GM19023 (cell line): ENCODE data around the gene METTL13.

ENCODE experiments used
- ATAC-seq: cut with Tn5 transposase; IDR thresholded peaks from one replicate; pipeline ENCODE4 v1.9.1; 2021; ENCODE audit warnings: mild to moderate bottlenecking, moderate library complexity; ENCODE audit not compliant: unreplicated experiment

Gene METTL13, protein sequence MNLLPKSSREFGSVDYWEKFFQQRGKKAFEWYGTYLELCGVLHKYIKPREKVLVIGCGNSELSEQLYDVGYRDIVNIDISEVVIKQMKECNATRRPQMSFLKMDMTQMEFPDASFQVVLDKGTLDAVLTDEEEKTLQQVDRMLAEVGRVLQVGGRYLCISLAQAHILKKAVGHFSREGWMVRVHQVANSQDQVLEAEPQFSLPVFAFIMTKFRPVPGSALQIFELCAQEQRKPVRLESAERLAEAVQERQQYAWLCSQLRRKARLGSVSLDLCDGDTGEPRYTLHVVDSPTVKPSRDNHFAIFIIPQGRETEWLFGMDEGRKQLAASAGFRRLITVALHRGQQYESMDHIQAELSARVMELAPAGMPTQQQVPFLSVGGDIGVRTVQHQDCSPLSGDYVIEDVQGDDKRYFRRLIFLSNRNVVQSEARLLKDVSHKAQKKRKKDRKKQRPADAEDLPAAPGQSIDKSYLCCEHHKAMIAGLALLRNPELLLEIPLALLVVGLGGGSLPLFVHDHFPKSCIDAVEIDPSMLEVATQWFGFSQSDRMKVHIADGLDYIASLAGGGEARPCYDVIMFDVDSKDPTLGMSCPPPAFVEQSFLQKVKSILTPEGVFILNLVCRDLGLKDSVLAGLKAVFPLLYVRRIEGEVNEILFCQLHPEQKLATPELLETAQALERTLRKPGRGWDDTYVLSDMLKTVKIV

DNA sequence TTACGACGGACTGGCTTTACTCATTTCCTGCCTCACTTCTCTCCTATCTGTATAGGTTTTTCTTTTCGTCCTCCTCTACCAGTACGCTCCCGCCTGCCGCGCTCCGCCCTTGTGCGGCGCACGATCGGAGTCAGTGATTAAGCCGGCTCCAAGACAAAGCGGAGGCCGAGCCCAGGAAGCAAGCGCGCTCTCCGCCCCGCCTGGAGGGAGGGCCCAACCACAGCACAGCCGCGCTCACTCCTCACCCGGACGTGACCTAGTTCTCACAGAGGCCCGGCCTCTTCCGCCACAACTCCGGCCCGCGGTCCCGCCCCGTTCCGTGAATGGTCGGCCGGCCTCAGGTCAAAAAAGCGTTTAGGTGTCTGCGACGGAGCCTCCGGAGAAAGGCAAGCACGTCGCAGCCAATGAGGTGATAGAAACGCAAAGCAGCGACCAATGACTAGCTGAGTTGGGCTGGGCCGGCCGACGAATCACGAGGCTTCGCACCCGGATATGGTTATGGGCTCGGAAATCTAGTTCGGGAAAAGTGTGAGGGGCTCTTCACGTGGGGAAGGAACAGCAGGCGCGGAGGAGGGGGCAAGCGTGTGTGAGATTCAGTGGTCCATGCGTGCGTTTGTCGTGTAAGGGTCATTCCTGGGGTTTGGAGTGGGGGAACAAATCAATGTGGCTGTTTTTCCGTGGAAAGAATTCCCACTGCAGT lies at the start of gene METTL13:
TSS of gene METTL13 (plus strand) at position 485 of the 700 bp plus-strand sequence. CDS start 308 bp downstream, outside the sequence.
- peak; percentile 99 for ATAC-seq

DNA sequence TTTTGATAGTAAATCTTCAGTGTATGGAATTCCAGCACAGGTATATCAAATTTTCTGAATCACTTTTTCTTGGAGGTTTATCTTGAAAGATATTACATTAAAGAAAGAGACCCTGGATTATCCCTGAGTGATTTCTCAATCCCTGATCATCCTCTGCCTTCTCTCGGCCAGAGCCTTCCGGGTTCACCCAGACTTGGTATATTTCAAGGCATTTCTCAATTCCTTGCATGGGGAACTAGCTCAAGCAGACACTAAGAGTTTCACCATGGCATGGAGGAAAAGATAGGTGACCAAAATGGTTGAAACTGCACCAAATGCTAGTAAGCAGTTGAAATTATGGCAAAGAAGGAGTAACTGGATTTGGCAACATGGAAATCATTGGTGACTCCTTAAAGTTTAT lies 45.3 kb upstream of the METTL13 start:
- no peak for ATAC-seq

DNA sequence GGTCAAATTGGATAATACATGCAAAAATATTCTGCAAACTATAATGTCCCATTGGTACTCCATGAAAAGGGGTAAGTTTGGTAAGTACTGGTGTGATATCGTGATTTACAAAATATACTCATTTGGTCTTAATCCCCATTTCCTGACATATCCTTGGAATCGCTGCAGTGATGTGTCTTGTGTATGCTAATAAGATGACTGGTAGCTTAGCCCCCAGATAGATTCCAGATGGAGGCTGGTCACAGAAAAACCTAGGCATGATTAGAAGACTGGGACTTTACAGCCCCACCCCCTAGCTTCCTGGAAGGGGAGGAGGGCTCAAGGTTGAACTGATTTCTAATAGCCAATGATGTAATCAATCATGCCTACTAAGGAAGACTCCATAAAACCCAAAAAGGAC lies 42.5 kb upstream of the METTL13 start:
- no peak for ATAC-seq

DNA sequence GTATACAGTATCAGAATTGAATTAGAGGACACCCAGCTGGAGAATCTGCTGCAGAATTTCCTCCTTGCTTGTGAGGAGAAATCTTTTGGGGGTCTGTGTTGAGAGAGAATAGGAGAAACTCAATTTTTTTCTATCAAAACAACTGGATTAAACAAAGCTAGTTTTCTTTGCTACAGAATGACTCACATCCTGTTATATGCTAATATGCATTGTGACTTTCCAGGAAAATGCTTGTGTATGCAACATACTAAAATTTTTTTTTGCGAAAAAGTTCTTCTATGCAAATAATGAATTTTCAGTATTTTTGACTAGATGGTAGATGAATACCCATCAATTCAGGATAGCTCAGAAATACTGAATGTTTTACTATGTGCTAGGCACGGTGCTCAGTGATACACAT lies 41.8 kb upstream of the METTL13 start:
- ATAC-seq: no peak

DNA sequence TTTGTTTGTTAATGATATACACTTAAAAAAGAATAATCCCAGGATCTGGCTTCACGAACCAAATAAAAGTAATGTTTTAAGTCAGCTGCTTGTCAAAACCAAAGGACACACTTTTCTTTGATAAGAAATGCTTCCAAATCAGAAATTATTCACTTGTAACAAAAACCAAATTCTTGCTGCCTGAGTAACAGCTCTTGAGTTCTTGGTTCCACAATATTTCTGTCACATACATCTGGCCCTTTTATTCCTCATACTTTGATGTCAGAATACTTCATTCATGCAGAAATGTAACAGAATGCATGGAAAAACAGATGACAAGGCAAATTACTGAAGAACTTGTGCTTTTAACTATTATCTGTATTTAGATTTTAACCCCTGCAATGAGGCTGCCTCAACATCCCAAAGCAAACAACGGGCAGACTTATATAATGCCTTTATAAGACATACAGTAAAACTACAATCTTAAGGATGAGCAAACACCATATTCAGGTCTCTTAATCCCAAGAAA lies 41.0 kb upstream of the METTL13 start:
- no peak for ATAC-seq

DNA sequence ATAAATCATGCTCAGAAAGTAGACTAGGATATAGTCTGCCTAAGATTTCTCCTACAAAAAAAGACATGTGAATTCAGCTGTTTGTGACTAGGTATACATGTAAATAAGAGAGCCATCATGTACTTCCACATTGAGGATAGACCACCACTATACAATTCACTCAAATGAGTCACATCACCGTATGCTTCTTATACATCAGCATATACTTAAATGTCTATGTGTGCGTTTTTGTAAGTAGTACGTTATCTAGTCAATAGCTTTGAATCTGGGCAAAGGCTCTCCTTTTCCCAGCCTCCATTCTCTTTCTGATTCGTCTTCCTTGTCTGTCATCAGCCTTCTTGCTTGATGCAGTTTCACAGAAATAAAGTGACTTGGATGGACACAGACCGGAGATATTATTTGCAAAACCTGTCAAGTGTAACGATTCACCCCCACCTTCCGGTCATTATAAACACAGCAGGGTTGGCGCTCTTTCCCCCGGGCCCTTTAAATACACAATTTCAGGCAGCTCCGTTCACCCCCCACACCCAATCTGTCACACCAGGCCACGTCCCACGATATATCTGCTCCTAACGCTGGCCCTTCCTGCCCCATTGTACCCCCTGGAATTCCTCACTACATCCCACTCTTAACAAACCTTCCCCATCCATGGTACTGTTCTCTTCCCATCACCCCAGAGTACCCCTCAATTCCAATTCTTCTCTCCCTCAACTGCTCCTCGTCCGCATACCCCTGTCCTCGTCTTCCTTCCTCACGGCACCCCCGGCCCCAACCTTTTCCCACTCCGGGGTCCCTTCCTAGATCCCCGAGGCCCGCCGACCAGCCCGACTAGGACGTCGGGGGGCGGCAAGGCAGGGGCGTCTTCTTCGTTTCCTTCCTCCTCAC lies 40.2 kb upstream of the METTL13 start:
- peak; percentile 31 for ATAC-seq

DNA sequence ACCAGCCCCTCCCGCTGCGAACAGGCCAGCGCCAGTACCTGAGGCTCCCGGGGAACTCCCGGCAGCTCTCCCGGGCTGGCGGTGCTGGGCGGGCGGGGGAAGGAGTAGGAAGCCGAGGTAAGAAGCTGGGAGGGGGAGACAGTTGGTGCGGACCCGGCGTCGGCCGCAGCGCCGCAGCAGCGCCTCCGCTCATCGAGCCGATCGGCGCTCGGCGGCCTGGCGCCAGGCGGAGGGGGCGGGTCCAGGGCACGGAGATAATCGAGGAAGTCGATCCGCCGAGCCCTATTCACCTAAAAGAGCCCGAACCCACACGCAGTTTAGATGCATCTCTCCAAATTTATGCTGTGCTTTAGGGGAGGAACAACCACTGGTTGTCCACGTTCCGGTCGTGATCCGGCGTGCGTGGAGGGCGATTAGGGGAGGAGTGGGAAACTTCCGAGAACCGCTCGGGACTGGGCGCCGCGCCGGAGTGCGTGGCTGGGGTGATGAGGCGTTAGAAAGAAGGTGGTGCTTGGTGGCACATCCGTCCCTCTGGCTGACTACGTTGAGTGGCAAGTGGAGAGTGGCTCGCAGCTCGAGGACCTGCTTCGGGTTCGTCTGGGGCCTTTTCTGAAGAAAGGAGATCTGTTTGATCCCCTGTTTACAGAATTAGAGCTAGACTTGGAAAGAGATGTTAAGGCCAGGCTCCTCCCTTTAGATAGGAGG lies 39.4 kb upstream of the METTL13 start, which contains the start of gene VAMP4:
TSS of gene VAMP4 (minus strand) at position 194 of the 705 bp plus-strand sequence. CDS start 3,651 bp downstream, outside the sequence.
- ATAC-seq: peak; percentile 93

DNA sequence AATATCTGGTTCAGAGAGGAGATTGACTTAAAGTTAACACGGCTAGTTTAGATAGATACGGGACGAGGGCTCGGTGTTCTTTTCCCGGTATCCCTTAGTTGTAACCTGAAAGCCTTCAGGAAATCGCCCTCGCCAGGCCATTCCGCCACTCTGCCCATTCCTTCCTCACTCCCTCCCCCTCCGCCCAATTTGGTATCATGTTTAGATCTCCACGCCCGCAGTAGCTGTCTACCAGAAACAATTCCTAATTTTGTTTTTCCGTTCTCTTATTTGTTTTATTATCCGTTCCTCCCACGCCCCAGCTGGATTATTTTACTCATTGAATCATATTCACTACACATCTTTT lies 38.9 kb upstream of the METTL13 start:
- peak; percentile 8 for ATAC-seq

DNA sequence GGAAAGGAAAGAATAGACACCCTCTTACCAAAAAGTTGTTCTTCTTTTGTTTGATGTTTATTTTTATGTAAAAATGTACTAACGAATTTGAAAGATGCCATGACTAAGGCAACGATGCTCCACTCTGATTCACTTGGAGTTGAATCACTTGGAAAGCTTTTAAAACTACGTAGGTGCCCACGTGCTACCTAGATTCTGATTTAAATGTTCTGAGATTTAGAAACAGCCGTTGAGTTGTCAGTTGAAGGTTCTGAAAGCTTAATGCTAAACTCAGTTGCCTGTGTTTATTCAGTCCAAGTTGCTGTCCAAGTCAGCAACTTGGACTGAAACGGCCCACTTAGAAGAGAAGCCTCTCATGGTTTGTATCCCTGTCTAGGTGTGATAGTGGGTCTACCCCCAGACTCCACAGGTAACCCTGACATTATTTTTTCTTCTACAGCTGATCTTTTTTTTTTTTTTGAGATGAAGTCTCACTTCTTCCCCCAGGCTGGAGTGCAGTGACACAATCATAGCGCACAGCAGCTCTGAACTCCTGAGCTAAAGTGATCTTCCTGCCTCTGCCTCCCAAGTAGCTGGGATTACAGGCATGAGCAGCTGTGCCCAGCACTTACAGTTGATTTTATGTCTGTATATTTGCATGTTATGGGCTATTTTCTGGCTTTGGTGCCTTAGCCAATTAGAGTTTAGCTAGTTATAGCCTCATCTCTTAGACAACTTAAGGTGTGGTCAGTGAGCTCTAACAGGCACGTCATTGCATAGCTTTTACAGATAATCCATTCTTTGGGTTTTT lies 38.2 kb upstream of the METTL13 start:
- no peak for ATAC-seq

DNA sequence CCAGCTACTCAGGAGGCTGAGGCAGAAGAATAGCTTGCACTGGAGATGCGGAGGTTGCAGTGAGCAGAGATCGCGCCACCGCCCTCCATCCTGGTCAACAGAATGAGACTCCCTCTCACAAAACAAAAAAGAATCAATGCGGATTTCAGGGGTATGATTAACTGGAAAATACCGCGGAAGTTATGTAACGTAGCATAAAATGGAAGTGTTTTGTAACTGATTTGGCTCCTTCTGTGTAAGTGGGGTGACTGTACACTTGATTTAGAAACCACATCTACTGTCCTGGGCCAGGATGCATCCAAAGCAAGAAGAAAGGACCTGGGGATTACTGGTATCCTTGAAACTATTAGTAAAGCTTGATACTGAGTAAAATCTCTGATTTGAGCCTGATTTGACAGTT lies 36.5 kb upstream of the METTL13 start:
- ATAC-seq: no peak

DNA sequence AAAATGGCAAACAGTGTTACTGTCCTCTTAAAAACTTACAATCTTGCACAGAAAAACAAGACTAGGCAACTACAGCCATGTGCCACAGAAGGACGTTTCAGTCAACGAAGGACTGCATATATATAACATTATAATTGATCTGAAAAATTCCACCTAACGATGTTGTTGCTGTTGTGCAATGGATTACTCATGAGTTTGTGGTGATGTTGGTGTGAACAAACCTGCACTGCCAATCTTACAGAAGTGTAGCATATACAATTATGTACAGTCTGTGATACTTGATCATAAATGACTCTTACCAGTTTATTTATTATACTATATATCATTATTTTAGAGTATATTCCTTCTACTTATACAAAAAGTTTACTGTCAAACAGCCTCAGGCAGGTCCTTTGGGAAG lies 32.8 kb upstream of the METTL13 start:
- no peak for ATAC-seq

DNA sequence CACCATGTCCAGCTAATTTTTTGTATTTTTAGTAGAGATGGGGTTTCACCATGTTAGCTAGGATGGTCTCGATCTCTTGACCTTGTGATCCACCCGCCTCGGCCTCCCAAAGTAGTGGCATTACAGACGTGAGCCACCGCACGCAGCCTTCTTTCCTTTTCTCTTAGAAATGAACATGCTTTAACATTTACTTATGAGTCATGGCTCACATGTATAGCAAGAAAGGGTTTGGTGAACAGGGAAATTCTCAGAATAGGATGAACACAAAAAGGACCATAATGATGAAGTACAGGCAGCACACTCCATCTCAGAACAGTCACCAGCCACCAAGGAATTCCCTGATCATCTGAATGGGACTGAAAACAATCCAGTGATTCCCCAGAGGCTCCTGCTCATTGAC lies 30.2 kb upstream of the METTL13 start:
- no peak for ATAC-seq

DNA sequence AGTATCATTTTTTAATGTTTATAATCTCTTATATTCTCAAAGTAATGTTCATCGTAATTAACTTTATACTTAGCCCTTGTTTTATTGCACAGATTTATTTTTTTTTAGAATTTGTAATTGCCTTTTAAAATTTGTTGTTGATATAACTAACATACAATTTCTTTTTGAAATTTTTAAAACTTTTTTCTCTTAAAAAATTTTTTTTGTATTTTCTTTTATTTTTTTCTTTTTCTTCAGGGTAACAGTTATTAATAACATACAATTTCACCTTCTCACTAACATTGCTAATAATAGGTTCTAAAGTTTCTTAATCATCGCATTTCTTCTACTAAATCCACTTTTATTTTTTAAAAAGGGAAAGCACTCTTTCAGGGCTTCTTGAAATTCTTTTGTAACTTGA lies 28.3 kb upstream of the METTL13 start:
- ATAC-seq: no peak

DNA sequence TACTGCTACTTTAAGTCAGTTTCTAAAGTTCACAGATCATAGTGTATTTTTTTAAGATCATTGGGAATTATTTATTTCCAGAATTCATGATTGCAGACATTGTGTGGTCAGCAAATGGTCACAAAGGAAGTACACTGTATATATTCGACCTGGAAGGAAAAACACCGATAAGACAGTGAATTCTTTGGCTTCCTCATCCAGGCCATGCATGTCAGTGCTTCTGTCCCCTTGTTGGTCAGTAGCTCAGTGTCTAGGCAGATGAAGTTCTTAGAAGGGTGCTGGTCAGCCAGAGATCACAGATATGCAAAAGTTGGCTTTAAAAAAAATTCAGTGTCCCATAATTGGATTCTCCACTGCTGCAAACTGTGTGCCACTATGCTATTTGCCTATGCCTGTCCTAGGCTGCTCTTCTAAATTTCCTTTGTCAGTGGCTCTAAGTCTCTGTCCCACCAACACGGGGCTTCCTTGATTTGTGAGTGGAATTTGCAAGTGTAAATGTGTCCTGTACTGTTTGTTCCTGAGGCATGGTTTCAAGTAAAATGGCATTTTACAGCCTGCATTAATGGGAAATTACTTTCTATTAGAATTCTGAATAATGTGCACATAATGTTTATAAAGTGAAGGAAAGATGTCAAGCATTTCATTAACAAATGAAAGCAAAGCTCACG lies 27.6 kb upstream of the METTL13 start:
- ATAC-seq: no peak

DNA sequence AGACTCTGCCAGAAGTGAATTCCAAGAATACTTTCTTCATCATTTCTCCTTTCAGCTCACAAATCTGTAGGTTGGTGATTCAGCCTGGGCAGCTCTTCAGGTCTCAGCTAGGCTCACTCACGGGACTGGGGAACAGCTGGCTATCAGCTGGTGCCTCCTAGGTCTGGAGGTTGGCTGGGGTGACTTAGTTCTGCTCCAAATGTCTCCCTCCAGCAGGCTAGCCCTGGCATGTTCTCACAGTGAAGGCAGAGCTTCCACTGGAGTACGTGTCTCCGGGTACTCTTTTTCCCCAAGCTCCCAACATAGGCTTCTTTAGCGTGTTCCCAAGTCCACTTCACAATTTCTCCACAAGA lies 27.1 kb upstream of the METTL13 start:
- no peak for ATAC-seq

DNA sequence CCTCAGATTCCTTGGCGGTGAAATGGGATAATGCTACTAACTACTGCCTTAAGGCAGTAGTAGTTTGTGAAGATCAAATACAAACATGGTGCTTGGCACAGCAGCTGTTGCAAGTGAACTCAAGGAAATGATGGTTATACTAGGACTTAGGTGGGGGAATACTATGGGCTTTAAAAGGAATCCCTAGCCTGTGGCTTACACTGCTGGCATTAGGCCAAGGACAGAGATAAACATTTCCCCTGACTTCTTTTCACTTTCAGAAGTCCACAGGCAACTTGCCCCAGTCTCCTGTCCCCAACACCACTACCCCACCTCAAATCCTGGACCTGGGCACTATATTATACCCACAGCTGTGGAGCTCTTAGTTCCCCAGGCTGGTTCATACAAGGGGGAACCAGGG lies 26.5 kb upstream of the METTL13 start:
- ATAC-seq: no peak

DNA sequence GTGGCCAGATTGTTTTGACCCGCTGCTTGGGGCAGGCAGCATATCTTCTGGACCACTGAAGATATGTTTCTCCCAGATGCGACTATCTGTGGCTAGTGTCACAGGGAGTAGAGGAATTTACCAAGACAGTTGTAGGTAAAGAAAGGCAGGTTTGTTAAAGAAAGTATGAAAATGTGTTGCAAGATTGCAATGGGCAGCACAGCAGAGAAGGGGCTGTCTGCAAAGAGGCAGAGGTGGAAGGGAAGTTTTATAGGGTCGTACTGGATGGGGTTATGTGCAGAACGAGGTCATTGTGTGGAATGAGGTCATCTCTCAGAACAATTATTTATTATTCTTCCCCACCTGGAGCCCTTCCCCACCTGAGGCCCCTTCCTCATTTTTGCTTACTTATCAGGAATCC lies 24.6 kb upstream of the METTL13 start:
- ATAC-seq: no peak

DNA sequence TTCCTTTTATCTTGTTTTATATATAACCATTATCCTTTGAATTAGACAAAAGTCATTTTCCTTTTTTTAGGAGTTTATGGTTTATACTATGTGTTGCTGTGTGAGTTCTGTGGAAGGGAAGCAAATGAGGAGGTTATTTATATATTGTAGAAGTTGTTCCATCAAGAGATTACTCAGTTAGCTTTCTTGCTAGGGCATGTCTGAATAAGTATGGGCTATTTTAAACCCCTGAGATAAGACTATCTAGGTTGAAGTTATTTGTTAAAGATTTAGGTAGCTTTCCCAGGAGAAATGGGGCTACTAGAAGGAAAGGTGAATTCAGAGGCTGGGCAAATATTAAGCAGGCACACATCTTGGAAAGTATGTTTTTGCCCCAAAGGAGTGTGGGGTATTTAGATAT lies 23.4 kb upstream of the METTL13 start:
- ATAC-seq: no peak

DNA sequence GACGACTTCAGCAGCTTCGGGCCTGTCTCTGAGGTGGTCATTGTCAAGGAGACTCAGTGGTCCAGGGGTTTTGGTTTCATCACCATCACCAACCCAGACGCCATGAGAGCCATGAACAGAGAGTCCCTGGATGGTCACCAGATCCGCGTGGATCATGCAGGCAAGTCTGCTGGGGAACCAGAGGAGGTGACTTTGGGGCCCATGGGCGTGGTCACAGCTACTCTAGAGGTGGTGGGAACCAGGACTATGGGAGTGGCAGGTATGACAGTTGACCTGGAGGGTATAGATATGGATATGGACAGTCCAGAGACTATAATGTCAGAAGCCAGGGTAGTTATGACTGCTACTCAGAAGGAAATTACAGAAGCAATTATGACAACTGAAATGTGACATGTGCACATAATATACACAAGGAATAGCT lies 19.3 kb upstream of the METTL13 start:
- no peak for ATAC-seq
